ENCODE data around the gene SAMD4B.
"Not testable (repeated sequence)": the region's sequence is repeated elsewhere in the genome, so short reads cannot be mapped to it uniquely, and the experiment has no call there.

The SAMD4B gene

DNA sequence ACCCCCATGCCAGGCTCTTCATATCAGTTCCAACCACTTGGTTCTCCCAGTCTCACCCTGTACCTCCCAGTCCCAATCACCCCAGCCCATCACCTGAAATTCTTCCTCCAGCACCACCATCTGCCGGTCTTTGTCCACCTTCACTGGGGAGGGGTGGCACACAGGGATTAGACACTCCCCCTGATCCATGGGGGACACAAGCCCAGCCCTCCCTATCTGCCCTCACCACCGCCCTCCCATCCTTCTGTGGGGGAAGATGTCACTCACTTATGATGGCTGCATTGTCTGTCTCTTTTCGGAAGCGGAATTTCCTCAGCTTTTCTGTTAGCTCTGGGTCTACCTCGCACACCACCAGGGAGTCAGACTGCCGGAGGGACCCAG, 7.1 kb upstream of the SAMD4B start:
- DNase-seq: peak; percentile 88

DNA sequence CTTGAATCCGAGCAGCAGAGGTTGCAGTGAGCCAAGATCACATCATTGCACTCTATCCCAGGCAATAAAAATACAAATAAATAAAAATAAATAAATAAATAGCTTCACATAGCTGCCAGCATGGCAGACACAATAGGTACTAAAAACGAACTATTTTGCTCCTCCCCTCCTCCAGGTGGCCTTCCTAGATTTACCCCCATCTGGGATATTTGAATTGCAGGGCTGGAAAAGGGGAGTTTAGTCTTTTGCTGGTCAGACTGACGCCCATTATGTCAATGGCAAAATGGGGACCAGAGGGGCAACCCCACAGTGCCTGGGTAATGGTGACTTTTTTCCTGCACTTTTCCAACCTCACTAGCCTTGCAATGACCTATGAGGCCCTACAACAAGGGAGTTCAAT, 5.7 kb upstream of the SAMD4B start:
- no peak for DNase-seq

DNA sequence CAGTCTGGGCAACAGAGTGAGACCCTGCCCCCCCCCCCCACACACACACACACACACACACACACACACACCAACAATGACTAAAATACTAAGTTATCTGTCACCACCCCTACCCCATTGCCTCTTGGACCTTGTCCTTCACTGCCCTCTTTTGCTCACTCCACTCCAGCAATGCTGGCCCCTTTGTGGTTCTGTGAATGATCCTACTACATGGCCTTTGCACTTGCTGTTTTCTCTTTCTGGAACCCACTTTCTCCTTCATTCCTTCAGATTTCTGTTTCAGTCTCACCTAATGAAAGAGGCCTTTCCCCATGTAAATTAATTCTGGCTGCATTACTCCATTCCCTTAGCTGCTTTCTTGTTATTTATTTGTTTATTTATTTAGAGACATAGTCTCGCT, 2.5 kb upstream of the SAMD4B start:
- DNase-seq: no peak

DNA sequence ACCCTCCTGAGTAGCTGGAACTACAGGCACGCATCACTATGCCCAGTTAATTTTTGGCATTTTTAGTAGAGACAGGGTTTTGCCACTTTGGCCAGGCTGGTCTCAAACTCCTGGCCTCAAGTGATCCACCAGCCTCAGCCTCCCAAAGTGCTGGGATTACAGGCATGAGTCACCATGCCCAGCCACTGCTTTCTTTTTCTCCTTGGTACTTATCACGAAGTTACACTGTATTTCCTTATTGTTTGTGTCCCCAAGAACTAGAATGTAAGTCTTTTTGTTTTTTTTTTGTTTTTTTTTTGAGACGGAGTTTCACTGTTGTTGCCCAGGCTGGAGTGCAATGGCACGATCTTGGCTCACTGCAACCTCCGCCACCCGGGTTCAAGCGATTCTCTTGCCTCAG, 2.1 kb upstream of the SAMD4B start:
- not testable (repeated sequence) for DNase-seq

DNA sequence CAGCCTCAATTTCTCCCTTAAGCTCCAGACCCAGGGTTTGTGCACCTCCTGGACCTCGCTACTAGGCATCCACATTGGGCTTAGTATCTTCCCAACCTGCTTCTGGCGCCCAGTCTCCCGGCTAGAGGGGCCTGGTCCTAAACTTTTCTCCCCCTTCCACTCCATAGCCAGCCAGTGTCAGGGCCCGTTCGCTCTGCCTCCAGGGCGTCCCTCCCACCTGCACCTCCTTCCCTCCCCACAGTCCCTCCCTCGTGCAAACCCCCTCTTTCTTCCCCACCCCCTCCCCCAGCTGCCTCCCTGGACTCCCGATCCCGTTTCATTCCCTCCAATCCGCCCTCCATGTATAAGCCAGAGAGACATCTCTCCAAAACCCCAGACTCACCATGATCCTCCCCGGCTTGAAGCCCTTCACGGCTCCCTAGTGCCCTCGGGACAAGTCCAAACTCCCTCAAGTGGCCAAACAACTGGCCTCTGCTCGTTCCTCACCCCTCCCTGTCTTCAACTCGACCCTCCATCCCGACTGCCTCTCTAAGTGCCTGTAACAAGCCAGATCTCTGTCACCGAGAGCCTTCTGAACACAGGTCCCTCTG, 997 bp upstream of the SAMD4B start:
- peak; percentile 50 for DNase-seq

DNA sequence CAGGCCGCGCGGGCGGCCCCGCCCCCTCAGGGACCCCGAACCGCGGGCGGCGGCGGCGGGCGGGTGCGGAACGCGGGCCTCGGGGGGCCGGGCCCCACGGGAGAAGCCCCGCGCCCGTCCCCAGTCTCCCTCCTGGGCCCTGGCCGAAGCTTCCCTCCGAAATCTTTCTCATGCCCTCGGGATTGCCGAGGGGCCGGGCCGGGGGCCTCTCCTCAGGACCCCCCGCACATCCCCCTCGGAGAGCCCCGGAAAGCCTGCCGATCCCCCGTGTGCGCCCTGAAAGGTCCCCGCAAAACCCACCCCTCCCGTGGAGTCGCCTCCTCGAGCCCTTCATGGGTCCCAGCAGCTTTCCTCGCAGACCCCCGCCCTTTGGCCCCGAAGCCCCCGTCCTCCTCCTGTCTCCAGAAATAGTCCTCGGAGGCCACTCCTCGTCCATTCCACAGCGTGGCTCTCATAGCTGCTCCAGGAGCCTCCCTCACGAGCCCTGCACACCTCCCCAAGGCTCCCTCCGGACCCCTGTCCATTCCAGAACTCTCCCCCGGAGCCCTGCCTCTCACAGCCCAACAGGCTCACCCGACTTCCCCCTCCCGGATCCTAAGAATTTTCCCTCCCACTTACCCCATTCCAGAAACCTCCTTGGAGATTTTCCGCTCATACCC, 555 bp downstream of the SAMD4B start:
- no peak for DNase-seq

DNA sequence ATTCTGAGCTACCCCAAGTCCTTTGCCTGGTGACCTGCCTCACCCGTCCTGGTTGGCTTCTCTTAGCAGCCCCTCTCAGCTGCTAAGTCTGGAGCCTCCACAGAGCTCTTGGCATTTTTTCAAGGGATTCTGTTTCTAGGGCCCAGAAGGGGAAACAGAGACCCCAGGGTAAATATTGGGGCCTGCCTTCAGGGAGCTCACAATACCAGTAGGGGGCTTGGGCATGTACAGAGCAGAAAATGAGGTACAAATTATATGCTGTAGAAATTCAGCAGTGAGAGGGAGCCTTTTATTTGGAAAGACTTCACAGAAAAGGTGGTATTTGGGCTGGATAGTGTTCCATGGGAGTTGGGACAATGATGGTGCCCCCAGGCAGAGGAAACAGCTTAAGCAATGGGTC, 3.7 kb downstream of the SAMD4B start:
- no peak for DNase-seq

DNA sequence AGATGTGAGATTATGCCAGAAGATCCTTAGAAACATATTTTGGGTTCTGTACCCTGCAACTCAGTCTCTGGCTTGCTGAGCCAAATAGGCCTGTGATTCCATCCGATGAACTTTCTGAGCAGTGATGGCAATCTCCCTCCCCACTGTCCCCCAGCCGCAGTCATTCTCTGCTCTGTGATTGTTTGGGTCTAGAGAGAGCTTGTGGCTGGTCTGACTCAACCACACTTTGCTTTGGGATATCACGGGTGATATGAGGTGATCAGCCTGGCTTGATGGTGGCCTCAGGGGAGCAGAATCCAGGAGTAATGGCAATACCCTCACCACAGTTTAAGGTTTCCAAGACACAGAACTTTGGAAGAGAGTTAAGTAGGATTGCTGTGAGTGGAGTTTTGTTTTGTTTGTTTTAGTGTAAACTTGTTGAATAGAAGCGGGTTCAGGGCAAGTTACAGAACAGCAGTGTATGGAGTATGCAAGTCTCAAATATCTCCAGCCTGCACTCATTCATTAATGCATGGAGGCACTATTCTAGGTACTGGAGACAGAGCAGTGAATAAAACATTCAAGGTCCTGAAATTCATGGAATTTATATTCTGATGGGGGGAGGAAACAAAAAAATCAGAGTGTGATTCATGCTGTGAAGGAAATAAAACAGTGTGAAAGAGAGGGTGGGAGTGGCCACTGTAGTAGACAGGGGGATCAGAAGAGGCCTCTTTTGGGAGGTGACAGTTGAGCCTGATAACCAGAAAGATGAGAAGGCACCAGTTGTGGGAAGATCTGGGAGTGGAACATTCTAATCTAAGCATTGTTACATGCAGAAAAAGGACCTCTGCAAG, 5.3 kb downstream of the SAMD4B start:
- peak; percentile 89 for DNase-seq

DNA sequence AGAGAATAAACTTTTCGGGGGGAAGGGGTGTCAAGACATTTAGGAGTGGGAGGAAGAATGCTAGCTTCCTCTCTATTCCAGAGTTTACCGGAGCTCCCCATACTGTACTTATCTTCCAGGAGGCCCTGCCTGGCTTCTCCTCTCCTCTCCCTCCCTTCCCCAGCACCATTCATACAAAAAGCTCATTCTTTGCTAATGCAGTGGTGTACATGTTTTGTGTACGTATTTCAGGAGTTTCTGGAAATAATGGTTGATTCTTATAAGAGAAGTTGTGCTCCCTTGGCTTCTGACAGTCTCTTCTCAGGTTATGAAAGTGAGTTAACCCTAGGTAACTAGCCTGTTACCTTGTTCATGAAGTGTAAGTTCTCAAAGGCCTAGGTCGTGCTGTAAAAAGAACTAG, 7.1 kb downstream of the SAMD4B start:
- no peak for DNase-seq

DNA sequence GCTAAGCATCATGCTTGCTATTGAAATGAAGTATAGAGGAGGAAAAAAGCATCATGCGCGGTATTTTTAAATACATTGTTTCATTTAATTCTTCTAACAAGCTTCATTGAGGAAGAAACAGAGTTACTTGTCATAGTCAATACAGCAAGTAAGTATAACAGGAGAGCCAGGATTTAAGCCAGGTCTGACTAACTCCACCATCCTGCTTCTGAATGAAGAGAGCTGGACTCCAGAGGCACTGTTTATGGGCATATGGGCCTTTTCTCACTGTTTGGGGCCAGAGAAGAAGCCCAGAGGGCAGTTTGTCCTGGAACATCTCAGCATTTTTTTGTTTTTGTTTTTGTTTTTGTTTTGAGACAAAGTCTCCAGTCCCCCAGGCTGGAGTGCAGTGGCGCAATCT, 7.9 kb downstream of the SAMD4B start:
- DNase-seq: no peak

DNA sequence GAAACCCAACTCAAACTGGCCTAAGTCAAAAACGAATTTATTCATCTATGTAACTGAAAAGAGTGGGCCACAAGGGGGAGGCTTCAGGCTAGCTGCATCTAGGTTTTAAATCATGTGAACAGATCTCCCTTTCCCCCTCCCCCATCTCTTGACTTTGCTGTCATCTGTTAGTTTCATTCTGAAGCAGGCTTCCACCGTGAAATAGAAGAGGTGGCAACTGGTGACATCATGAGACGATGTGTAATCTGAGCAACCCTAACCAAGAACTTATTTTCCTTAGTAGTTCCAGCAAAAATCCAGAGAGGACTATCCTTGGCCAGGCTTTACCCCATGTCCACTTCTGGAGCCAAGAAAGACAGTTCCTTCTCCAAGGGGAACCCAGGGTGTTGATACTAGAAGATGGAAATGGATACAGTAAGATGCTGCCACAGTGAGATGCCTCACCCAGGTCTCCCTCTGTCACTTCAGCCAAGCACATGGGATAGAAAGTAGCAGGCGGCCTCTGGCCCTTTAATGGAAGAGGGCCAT, 9.4 kb downstream of the SAMD4B start:
- DNase-seq: peak; percentile 62

DNA sequence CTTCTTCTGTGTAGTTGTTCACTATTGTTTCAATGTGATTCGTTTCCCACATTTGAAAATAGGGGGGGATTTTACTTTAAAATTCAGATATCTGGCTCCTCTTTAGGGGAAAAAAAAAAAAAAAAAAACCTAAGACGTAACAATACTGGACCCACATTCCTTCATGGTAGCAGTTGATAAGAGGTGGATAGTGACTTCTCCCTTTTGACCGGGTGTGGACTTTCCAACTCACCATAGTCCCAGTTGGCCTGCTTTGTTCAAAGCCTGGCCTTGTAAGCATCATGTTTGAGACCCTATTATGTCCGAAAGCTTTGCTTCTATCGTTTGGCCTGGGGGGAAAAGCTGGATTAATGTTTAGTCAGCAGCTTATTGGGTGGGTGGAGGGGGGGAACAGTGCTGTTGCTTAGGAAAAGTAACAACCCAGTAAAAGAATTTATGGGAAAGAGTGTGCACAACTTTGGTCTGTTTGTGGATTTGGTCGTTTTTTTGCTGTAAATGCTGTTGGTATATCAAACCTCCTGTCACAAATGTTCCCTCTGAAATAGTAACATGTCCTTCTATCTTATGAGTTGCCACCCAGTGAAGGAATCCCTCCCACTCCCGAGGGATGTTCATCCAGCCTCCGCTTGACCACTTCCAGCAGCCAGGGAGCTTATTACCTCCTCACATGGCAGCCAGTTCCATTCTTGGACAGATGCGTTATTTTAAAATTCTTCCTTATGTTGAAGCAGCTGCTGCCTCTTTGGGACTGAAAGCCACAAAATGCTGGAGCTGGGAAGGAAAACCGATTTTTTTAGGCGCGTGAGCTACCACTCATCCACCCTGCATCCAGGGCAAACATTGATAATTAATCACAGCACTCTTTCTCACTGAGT, 10.4 kb downstream of the SAMD4B start:
- peak; percentile 58 for DNase-seq

DNA sequence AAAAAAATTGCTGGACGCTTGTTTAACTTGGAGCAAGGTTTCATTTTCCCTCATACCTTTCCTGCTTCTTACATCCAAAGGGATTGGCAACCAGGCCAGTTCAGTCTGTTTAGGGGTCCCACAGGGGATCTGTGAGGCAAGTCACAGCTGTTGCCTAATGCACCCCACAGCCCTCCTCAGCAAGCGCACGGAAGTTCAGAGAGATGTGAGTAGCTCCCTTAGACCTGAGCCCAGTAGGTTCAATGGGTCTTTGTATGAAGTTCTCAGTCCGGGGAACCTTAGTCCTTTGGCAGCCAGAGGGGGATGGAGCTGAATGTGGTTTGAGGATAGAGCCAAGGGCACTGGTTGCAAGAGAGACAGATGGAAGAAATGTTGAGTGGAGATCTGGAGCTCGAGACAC, 13.0 kb downstream of the SAMD4B start:
- no peak for DNase-seq

DNA sequence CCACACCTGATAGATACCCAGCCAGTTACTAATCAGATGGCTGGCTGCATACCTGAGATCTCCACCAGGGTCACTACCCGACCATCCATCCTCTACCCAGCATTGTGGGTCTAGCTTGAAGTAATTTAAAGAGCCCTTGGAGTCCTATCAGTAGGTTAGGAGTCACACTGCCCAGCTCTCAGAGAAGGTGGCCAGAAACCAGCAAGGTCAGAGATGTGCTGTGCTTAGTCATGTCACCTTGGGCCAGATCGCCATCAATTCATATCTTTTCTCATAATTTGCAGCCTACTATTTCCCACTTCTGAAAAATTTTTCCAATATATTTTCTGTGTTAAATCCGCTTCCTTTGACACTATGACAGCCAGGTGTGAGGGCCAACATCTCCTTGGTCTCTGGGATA, 13.9 kb downstream of the SAMD4B start:
- no peak for DNase-seq

DNA sequence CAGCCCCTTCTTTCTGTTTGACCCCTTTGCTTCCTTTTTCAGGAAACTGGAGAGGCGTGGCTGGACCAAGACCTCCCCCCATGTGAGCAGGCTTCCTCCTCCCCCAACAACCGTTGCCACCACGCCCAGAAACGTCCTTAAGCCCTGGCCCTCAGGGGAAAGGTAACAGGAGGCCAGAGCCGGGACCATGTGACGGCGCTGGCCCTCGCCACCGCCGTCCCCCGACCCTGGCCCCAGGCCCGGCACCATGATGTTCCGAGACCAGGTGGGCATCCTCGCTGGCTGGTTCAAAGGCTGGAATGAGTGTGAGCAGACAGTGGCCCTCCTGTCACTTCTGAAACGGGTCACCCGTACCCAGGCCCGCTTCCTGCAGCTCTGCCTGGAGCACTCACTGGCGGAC, 14.4 kb downstream of the SAMD4B start:
- DNase-seq: peak; percentile 40

DNA sequence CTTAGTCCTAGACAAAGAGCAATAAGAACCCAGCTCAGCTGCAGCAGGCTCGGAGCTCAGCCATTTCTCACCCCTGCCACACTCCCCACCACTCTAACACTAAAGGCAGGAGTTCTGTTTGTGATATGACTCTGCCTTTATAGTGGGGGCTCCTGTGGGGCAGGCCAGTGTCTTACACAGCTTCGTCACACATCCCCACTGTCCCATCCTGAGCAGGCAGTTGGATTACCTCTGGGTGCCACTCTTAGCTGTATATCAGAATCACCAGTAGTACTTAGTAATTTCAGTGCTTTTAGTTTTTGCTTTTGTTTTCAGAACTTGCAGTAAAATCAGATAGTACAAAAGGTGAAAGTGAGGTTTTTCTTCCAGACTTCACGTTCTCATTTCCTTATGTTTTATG, 16.8 kb downstream of the SAMD4B start:
- DNase-seq: no peak

DNA sequence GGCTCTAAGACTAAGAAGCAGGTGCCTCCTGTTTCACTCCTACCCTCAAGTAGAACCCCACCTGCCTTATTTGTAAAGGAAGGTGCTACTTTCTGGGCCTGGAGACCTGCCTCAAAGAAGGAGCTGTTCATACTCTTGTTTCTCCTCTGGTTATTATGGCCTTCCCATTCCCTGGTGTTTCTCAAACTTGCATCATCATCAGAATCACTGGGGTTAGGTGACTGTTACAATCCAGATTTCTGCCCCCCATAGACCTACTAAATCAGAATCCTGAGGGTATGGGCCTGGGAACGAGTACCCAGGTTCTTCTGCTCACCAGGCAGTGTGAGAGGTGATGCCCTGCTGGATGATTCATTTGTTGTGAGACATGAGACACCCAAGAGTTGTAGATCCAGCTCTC, 18.4 kb downstream of the SAMD4B start:
- no peak for DNase-seq

DNA sequence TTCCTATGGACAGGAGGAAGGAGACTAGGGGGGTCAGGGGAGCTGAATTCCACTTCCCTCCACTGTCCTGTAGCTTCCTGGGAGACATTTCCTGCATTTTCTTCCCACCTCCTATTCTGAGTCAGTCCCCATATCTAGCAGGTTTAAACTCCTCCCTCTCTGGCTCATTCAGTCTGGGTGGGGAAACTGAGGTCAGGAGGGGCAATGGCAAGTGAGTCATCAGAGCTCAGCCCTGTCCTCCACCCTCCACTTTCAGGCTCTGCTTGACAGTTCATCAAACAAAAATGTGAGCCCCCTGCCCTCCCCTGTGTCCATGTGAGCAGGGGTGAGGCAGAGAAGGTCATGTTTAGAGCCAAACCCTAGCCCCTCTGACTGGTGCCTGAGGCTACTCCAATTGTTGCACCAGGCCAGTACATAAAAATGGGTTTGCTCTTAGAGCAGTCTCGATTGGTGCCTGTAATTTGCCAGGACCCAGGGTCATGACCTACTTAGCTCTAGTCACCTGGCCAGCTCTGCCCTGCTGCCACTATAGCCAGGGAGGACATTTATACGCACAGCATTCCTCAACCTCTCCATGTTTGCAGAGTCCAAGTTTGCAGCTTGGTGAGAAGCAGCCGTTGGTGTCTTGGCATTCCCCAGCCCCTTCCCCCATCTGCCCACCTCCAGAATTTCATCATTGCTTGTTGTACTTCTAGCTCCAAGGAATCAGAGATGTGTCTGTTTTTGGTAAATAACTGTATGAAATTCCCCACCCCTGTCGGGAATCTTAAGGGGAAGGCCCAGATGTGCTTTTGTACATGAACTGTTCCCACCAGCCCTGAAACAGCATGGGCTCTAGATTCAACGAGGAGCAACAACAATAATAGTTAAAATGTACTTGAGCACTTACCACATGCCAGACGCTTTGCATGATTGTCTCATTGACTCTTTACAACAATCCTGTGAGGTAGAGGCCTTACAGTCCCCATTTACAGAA, 20.7 kb downstream of the SAMD4B start:
- no peak for DNase-seq

DNA sequence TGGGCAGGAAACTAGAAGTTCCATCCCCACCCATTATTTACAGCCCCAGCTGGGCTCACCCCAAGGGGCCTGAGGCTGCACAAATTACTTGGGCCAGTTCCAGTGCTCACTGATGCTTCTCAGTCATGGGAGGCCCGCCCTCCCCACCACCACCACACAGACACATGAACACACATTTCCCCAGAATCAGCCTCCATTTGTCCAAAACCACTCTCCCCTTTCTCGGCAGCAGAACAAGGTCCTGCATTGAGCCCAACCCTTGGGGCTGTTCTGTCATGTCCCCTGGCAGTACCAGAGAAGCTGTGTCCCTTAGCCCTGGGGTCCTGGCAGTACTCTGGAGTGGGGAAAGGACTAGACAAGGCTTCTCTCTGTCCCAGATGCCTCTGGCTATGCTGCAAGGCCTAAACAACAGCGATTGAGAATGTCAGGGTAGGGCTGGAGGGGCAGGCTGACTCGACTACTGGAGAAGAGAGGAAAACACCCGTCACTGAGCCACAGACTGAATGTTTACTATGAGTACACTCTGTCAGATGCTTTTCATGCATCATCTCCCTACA, 21.8 kb downstream of the SAMD4B start:
- no peak for DNase-seq

DNA sequence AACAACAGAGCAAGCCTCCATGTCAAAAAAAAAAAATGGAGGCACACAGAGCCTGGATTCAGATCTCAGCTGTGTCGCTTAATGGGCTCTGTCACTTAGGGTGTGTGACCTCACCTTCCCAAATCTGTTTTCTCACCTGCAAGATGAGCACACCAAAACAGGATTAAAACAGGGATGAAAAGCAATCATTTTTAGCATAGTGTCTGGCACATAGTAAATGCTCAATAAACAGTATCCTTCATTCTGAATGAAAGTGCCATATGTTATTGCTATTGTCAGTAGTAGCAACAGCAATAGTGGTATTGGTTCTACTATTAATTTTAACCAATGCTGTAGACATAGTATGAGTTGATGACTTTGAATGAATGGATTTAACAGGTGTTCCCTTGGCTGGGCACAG, 23.3 kb downstream of the SAMD4B start:
- no peak for DNase-seq

DNA sequence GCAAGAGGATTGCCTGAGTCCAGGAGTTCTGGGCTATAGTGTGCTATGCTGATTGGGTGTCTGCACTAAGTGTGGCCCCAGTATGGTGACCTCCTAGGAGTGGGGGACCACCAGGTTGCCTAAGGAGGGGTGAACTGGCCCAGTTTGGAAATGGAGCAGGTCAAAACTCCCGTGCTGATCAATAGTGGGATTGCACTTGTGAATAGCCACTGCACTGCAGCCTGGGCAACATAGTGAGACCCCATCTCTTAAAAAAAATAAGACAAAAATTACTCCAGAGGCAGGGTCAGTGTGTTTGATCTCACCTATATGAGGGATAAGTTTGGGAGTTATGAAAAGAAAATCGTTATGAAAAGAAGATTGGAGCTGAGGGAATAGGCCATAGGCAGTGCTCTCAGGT, 27.0 kb downstream of the SAMD4B start:
- no peak for DNase-seq

DNA sequence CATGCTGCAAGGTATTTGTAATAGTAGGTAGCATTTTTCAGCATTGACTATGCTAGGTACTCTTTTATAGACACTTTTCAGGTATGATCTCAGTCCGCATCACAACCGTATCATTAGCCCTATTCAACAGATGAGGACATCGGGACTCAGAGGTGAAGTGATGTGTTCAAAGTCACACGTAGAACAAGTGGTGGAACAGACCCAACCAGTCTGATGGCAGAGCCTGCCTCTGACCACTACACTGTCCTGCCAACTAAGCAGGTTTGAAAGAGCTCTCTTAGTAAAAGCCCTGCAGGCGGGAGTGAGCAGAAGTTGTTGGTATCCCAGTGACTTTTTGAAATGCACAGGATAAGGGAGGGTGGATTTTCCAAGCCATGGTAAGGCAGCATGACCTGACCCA, 28.5 kb downstream of the SAMD4B start:
- no peak for DNase-seq
